ENCODE measurements around the gene OR13C8. TPM values are rescaled to one million over a fixed set of nuclear protein-coding genes. Genes with fewer than 3 reads are reported as not detected.
"Not testable (repeated sequence)": the region's sequence is repeated elsewhere in the genome, so short reads cannot be mapped to it uniquely, and the experiment has no call there.

Gene OR13C8, protein sequence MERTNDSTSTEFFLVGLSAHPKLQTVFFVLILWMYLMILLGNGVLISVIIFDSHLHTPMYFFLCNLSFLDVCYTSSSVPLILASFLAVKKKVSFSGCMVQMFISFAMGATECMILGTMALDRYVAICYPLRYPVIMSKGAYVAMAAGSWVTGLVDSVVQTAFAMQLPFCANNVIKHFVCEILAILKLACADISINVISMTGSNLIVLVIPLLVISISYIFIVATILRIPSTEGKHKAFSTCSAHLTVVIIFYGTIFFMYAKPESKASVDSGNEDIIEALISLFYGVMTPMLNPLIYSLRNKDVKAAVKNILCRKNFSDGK
- not detected in 2 replicates for total RNA-seq
- not detected in 2 replicates for polyA plus RNA-seq
- polyA plus RNA-seq (2011; cell fraction: cytosol; rRNA removed), result not detected in 2 replicates
- polyA plus RNA-seq (2011; cell fraction: nucleus; rRNA removed), result not detected in 2 replicates
- not detected in 2 replicates for polyA plus RNA-seq (2012)
- polyA minus RNA-seq, result not detected in 2 replicates
- not detected for polyA minus RNA-seq (2011; cell fraction: cytosol; rRNA and poly(A)+ RNA removed)
- polyA minus RNA-seq (2011; cell fraction: nucleus; rRNA and poly(A)+ RNA removed), result not detected in 2 replicates
- Bru-seq, nascent RNA, result not detected
- BruChase-seq, experiment 1, labeled RNA remaining after a 6-hour chase, result not detected
- not detected for BruChase-seq, experiment 2, labeled RNA remaining after a 2-hour chase
- long read RNA-seq, result 0 reads

DNA sequence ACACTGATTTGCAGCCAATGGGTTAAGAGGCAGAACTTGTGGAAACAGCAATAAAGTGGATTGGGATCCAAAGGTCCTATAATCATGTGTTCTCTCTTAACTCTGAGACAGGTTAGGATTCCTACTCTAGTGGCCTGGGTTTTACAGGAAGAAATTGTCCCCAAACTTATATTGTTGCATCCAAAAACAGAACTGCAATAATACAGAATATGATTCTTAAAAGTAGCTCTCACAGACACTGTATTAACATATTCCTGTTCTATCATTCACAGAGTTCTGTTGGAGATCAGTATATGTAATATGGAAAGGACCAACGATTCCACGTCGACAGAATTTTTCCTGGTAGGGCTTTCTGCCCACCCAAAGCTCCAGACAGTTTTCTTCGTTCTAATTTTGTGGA, at the start of gene OR13C8:
Gene OR13C8, plus strand, starts transcription at position 301 of the 400 bp plus-strand sequence. Its CDS starts 0 bp downstream, at position 301.
- Histone ChIP-seq H3K4me2 (ENCODE audit: insufficient read depth, low read length) (no peak within 1 kb of the TSS), H3K9me1 (replicated peaks; ENCODE audit: control insufficient read depth, extremely low read depth, insufficient read depth, low read length) (no peaks in the 10 kb centered on the region), H2AFZ (ENCODE audit: low read depth, low read length) (no peak within 1 kb of the TSS), H3K9me3 (replicated peaks; ENCODE audit: control insufficient read depth, insufficient read depth, low read length) (peaks cover 2% of the 10 kb centered on the region), H4K20me1 (replicated peaks; ENCODE audit: control insufficient read depth, extremely low read depth, insufficient read depth, low read length) (no peaks in the 10 kb centered on the region), H3K4me1 (ENCODE audit: control insufficient read depth, extremely low read depth, insufficient read depth, low read length) (no peaks in the 10 kb centered on the region), H3K79me2 (ENCODE audit: control insufficient read depth, insufficient read depth, low read length) (no peaks in the 10 kb centered on the region), H3K36me3 (ENCODE audit: control insufficient read depth in 2 of 2, extremely low read depth in 1 of 2, insufficient read depth in 2 of 2, low read length in 2 of 2) (no peaks in the 10 kb centered on the region), H3K9ac (replicated peaks; ENCODE audit: extremely low read depth, insufficient read depth, low read length) (no peak within 1 kb of the TSS), H3K27me3 (ENCODE audit: control insufficient read depth in 2 of 2, insufficient read depth in 2 of 2, low read length in 2 of 2) (no peaks in the 10 kb centered on the region), H3K4me3 (replicated peaks in 1 of 3; ENCODE audit: insufficient read depth in 1 of 3, low read depth in 1 of 3, low read length in 3 of 3) (no peak within 1 kb of the TSS), H3K27ac (ENCODE audit: insufficient read depth, low read depth, low read length) (no peak within 1 kb of the TSS)
- POLR2A ChIA-PET, result no interaction called here
- TF ChIP-seq EZH2 (IDR thresholded peaks at IDR 0.05; ENCODE audit: borderline replicate concordance, low read depth, low read length, severe bottlenecking) (no peak), FOS (IDR thresholded peaks at IDR 0.05; ENCODE audit: borderline replicate concordance, insufficient read depth, low read length) (no peak), POLR2AphosphoS5 (IDR thresholded peaks at IDR 0.05; ENCODE audit: insufficient read depth, low read depth, low read length) (no peak), GATA2 (IDR thresholded peaks at IDR 0.05; ENCODE audit: insufficient read depth, insufficient read length, low read depth, low read length) (no peak), MYC (IDR thresholded peaks at IDR 0.05; ENCODE audit: low read depth, low read length) (no peak), POLR2A (IDR thresholded peaks at IDR 0.05; ENCODE audit: low read depth, low read length) (no peak), JUN (IDR thresholded peaks at IDR 0.05; ENCODE audit: borderline replicate concordance, insufficient read depth, insufficient read length, low read depth) (no peak)
- TF ChIP-seq, protein P1, sequence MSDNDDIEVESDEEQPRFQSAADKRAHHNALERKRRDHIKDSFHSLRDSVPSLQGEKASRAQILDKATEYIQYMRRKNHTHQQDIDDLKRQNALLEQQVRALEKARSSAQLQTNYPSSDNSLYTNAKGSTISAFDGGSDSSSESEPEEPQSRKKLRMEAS (IDR thresholded peaks at IDR 0.05; ENCODE audit: insufficient read depth, insufficient read length), result no peak
- TF ChIP-seq, protein P2, sequence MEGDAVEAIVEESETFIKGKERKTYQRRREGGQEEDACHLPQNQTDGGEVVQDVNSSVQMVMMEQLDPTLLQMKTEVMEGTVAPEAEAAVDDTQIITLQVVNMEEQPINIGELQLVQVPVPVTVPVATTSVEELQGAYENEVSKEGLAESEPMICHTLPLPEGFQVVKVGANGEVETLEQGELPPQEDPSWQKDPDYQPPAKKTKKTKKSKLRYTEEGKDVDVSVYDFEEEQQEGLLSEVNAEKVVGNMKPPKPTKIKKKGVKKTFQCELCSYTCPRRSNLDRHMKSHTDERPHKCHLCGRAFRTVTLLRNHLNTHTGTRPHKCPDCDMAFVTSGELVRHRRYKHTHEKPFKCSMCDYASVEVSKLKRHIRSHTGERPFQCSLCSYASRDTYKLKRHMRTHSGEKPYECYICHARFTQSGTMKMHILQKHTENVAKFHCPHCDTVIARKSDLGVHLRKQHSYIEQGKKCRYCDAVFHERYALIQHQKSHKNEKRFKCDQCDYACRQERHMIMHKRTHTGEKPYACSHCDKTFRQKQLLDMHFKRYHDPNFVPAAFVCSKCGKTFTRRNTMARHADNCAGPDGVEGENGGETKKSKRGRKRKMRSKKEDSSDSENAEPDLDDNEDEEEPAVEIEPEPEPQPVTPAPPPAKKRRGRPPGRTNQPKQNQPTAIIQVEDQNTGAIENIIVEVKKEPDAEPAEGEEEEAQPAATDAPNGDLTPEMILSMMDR (IDR thresholded peaks at IDR 0.05; ENCODE audit: extremely low read depth in 1 of 2, insufficient read depth in 1 of 2, low read depth in 1 of 2, low read length in 2 of 2), result no peak
- intact Hi-C loops (cut with micrococcal nuclease), result no loop called here
- dilution Hi-C loops (cut with MboI; ENCODE audit: extremely low pct_ligation_motif_present, low sequenced_read_pairs), result no loop called here
- CTCF ChIA-PET, result no interaction called here
- no TSS peak for BruUV-seq (replicated peaks)
- DNase-seq (ENCODE audit: low read depth, low spot score) (no peak), FAIRE-seq (no peak)

DNA sequence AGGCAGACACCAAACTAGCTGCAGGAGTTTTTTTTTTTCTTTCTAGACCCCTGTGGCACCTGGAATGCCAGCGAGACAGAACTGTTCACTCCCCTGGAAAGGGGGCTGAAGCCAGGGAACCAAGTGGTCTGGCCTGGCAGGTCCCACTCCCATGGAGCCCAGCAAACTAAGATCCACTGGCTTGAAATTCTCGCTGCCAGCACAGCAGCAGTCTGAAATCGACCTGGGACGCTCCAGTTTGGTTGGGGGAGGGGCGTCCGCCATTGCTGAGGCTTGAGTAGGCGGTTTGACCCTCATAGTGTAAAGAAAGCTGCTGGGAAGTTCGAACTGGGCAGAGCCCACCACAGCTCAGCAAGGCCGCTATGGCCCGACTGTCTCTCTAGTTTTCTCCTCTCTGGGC, 48.7 kb upstream of the OR13C8 start:
- CTCF ChIA-PET; H3K4me1 ChIP-seq (ENCODE audit: control insufficient read depth, extremely low read depth, insufficient read depth, low read length); dilution Hi-C loops (cut with MboI; ENCODE audit: extremely low pct_ligation_motif_present, low sequenced_read_pairs); H3K27me3 ChIP-seq (ENCODE audit: control insufficient read depth in 2 of 2, insufficient read depth in 2 of 2, low read length in 2 of 2); H2AFZ ChIP-seq (ENCODE audit: low read depth, low read length); H4K20me1 ChIP-seq (replicated peaks; ENCODE audit: control insufficient read depth, extremely low read depth, insufficient read depth, low read length); H3K27ac ChIP-seq (ENCODE audit: insufficient read depth, low read depth, low read length); BruUV-seq (replicated peaks); H3K9me3 ChIP-seq (replicated peaks; ENCODE audit: control insufficient read depth, insufficient read depth, low read length); DNase-seq (ENCODE audit: low read depth, low spot score); POLR2A ChIA-PET; H3K4me3 ChIP-seq (replicated peaks in 1 of 3; ENCODE audit: insufficient read depth in 1 of 3, low read depth in 1 of 3, low read length in 3 of 3); intact Hi-C loops (cut with micrococcal nuclease); H3K9me1 ChIP-seq (replicated peaks; ENCODE audit: control insufficient read depth, extremely low read depth, insufficient read depth, low read length); H3K9ac ChIP-seq (replicated peaks; ENCODE audit: extremely low read depth, insufficient read depth, low read length); H3K79me2 ChIP-seq (ENCODE audit: control insufficient read depth, insufficient read depth, low read length); H3K4me2 ChIP-seq (ENCODE audit: insufficient read depth, low read length); FAIRE-seq; H3K36me3 ChIP-seq (ENCODE audit: control insufficient read depth in 2 of 2, extremely low read depth in 1 of 2, insufficient read depth in 2 of 2, low read length in 2 of 2): not testable (repeated sequence)

All from endothelial cell of umbilical vein (primary cell).